Pancreas (tissue), 10 donors: Measurements from ENCODE around the gene IGSF11. TPM values are rescaled to one million over a fixed set of nuclear protein-coding genes. Genes with fewer than 3 reads are reported as not detected.
A peak's percentile ranks its signal among the peaks of the same experiment; 100 is the strongest.

Experiments used
- ATAC-seq, 4 donors: fragments of 200-7000 bp; cut with Tn5 transposase; one replicate each; pipeline versions ENCODE4 v1.8.0 to v1.9.1; 2020; ENCODE audit warnings: mild to moderate bottlenecking in 4 of 4, moderate library complexity in 4 of 4
- DNase-seq, 6 donors: peaks; one replicate each; pipeline ENCODE4 v3.0.0-alpha.2; 2020
- FAIRE-seq: peaks from 2 replicates; lab custom pipeline; 2012; peaks lifted over from hg19 to GRCh38; lab: Jason Lieb, UNC
- H3K27ac ChIP-seq, 4 donors: fragments of 200-600 bp; sonication (generic); 1 replicate in 3 of 4; 2 replicates in 1 of 4; pipeline versions ENCODE4 v1.5.0 to v1.8.0; 2020
- H3K27me3 ChIP-seq, 4 donors: fragments of 200-600 bp; one replicate each; pipeline ENCODE4 v1.8.0; 2021
- H3K36me3 ChIP-seq, 3 donors: fragments of 200-600 bp; sonication (generic) in 1 of 3; one replicate each; pipeline versions ENCODE4 v1.5.0 to v1.8.0; 2020 to 2021
- H3K4me1 ChIP-seq, 3 donors: fragments of 200-600 bp; one replicate each; pipeline ENCODE4 v1.8.0; 2021
- H3K4me3 ChIP-seq, 4 donors: fragments of 200-600 bp; sonication (generic) in 2 of 4; one replicate each; pipeline versions ENCODE4 v1.5.0 to v1.8.0; 2020 to 2021
- H3K9me3 ChIP-seq, 4 donors: fragments of 200-600 bp; one replicate each; pipeline ENCODE4 v1.8.0; 2021
- CTCF ChIP-seq, 4 donors: fragments of 200-600 bp; sonication (generic) in 3 of 4; IDR thresholded peaks; one replicate each; pipeline versions ENCODE4 v1.5.0 to v1.8.0; 2021; ENCODE audit warnings: antibody characterized with exemption in 4 of 4
- WGBS, 2 donors: extraction: QIAGEN DNeasy Blood & Tissue Kit; methylation state at CpG; one replicate each; pipeline ENCODE4 v1.1.7; 2013; 5-methylcytosine and 5-hydroxymethylcytosine counted together
- intact Hi-C, 3 donors: fragments of 100-400 bp; cut with DNase I; formaldehyde crosslinking; loops; one replicate each; pipeline versions ENCODE4 v1.11.1 to v1.14.2; 2022
- polyA plus RNA-seq, 2 donors: library from polyadenylated mRNA; stranded (reverse); fragments of 200-250 nt; gene quantifications; one replicate each; pipeline ENCODE4 v1.2.3, GENCODE V29; 2013
- total RNA-seq, 6 donors: library from RNA; stranded (reverse); fragmentation: NEBNext Ultra II Directional in 4 of 6; extraction: Animal tissue kit (Norgen Biotek cat#: 25700) in 4 of 6; gene quantifications; one replicate each; pipeline versions ENCODE4 v1.2.1 to v1.2.4, GENCODE V29; 2021 to 2023
- donor health status: healthy with polysubstance abuse.
- donor health status: DM: no; HTN: no; CAD: no; lungs with moderate emphysema.
- donor health status: DM: no; HTN: no; CAD: no.
- donor health status: control.
- donor health status: control.
- donor health status: Bipolar disorder and iron deficiency.
- donor health status: DM: yes; HTN: yes; CAD: no.
- donor health status: DM: no; HTN: no; CAD: no.
- donor health status: DM: no; HTN: no; CAD: no.
- donor health status: DM: yes; HTN: yes; CAD: no.

Gene IGSF11
- total and polyA plus RNA-seq, 8 donors = 1.5 to 6.4 (median 3.3) TPM

GRCh38 chr3:119063471-119063870 lies 28.8 kb upstream of the IGSF11 start:
- H3K9me3 ChIP-seq = no peaks in the 10 kb centered on the region
- ATAC-seq = no peak

GRCh38 chr3:119062892-119063291 lies 28.2 kb upstream of the IGSF11 start:
- TF ChIP-seq CTCF (IDR thresholded peaks at IDR 0.05) = no peak
- intact Hi-C loops = no loop called here
- ATAC-seq = no peak
- DNase-seq = no peak
- Histone ChIP-seq H3K9me3 (no peaks in the 10 kb centered on the region), H3K36me3 (no peaks in the 10 kb centered on the region), H3K27ac (no peak overlapping the region), H3K4me3 (no peak overlapping the region), H3K27me3 (no peaks in the 10 kb centered on the region), H3K4me1 (no peaks in the 10 kb centered on the region)
- WGBS, 2 donors = 64 to 76% methylated on average over 2 of the region's 2 CpGs
- no peak for FAIRE-seq

More at GRCh38 chr3:119063471-119063870, 28.8 kb upstream of the IGSF11 start:
- Histone ChIP-seq H3K27me3 (no peaks in the 10 kb centered on the region), H3K4me1 (no peaks in the 10 kb centered on the region), H3K36me3 (no peaks in the 10 kb centered on the region), H3K27ac (no peak overlapping the region), H3K4me3 (no peak overlapping the region)
- no peak for FAIRE-seq
- intact Hi-C loops = no loop called here
- no peak for TF ChIP-seq CTCF (IDR thresholded peaks at IDR 0.05)
- WGBS, 2 donors = 29 to 32% methylated on average over 1 of the region's 1 CpG
- no peak for DNase-seq

GRCh38 chr3:119044593-119044992 lies 9.9 kb upstream of the IGSF11 start:
- DNase-seq (no peak), FAIRE-seq (no peak), ATAC-seq (no peak)
- no peaks in the 10 kb centered on the region for H3K4me1 ChIP-seq
- no peaks in the 10 kb centered on the region for H3K27me3 ChIP-seq
- WGBS, 2 donors = 57 to 73% methylated on average over 2 of the region's 2 CpGs
- no peak for TF ChIP-seq CTCF (IDR thresholded peaks at IDR 0.05)
- intact Hi-C loops = no loop called here
- H3K4me3 ChIP-seq = no peak overlapping the region
- H3K36me3 ChIP-seq = no peaks in the 10 kb centered on the region
- H3K27ac ChIP-seq = no peak overlapping the region
- no peaks in the 10 kb centered on the region for H3K9me3 ChIP-seq

GRCh38 chr3:119042162-119042561 lies 7.5 kb upstream of the IGSF11 start:
- no peak for DNase-seq
- Histone ChIP-seq H3K9me3 (no peaks in the 10 kb centered on the region), H3K27me3 (peaks cover 0 to 5% (median 0%) of the 10 kb centered on the region in 4 donors), H3K36me3 (no peaks in the 10 kb centered on the region), H3K4me3 (no peak overlapping the region), H3K27ac (no peak overlapping the region), H3K4me1 (no peaks in the 10 kb centered on the region)
- intact Hi-C loops = no loop called here
- no peak for FAIRE-seq
- peak in 2 of 4 donors; percentile 60 to 62 for ATAC-seq
- TF ChIP-seq CTCF (IDR thresholded peaks at IDR 0.05) = no peak
- WGBS, 2 donors = 53 to 54% methylated on average over 2 of the region's 2 CpGs

GRCh38 chr3:119035014-119035346 lies 334 bp upstream of the IGSF11 start:
- peak overlapping the region; percentile 72 to 85 (median 75) for H3K27ac ChIP-seq
- H3K36me3 ChIP-seq = no peaks in the 10 kb centered on the region
- peak overlapping the region; percentile 47 to 77 (median 61) for H3K4me3 ChIP-seq
- FAIRE-seq (no peak), DNase-seq (no peak), ATAC-seq (no peak)
- H3K27me3 ChIP-seq = peaks cover 0 to 5% (median 0%) of the 10 kb centered on the region in 4 donors
- intact Hi-C loops = loop anchor here in 2 of 3 donors (5.0 to 10.0 kb wide), 2 partner anchors 148 to 150 kb away; no protein-coding TSS in a partner anchor
- 1 to 3% methylated on average over 14 to 18 of the region's 18 CpGs for WGBS, 2 donors
- TF ChIP-seq CTCF (IDR thresholded peaks at IDR 0.05) = no peak
- peaks cover 0 to 4% (median 0%) of the 10 kb centered on the region in 3 donors for H3K4me1 ChIP-seq
- no peaks in the 10 kb centered on the region for H3K9me3 ChIP-seq
